Heart left ventricle (tissue), 16 donors: Measurements from ENCODE around the gene SELP. TPM values are rescaled to one million over a fixed set of nuclear protein-coding genes. Genes with fewer than 3 reads are reported as not detected.

Experiments
- ATAC-seq, 4 donors: fragments of 200-7000 bp; cut with Tn5 transposase; one replicate each; pipeline ENCODE4 v1.9.1; 2020 to 2022; ENCODE audit warnings: moderate library complexity in 4 of 4, mild to moderate bottlenecking in 3 of 4, moderate number of reproducible peaks in 1 of 4
- DNase-seq, 5 donors: peaks; one replicate each; pipeline ENCODE4 v3.0.0-alpha.2; 2020
- H3K27ac ChIP-seq, 12 donors: fragments of 200-600 bp; sonication (generic) in 4 of 12; one replicate each; pipeline versions ENCODE4 v1.5.0 to v1.8.0; 2016 to 2022; ENCODE audit warnings: mild to moderate bottlenecking in 2 of 12
- H3K27me3 ChIP-seq, 9 donors: fragments of 200-600 bp; sonication (generic) in 2 of 9; one replicate each; pipeline versions ENCODE4 v1.5.1 to v1.8.0; 2016 to 2022; ENCODE audit warnings: mild to moderate bottlenecking in 3 of 9
- H3K36me3 ChIP-seq, 9 donors: fragments of 200-600 bp; sonication (generic) in 2 of 9; one replicate each; pipeline versions ENCODE4 v1.5.0 to v1.8.0; 2018 to 2022; ENCODE audit warnings: mild to moderate bottlenecking in 2 of 9
- H3K4me1 ChIP-seq, 12 donors: fragments of 200-600 bp; sonication (generic) in 4 of 12; one replicate each; pipeline versions ENCODE4 v1.5.0 to v1.8.0; 2016 to 2022; ENCODE audit warnings: mild to moderate bottlenecking in 3 of 12
- H3K4me3 ChIP-seq, 12 donors: fragments of 200-600 bp; sonication (generic) in 4 of 12; one replicate each; pipeline versions ENCODE4 v1.5.0 to v1.8.0; 2017 to 2022; ENCODE audit warnings: mild to moderate bottlenecking in 9 of 12, moderate library complexity in 4 of 12
- H3K9me3 ChIP-seq, 12 donors: fragments of 200-600 bp; sonication (generic) in 4 of 12; one replicate each; pipeline versions ENCODE4 v1.5.0 to v1.8.0; 2016 to 2022; ENCODE audit warnings: mild to moderate bottlenecking in 1 of 12
- POLR2A ChIP-seq, 2 donors: fragments of 450-650 bp; IDR thresholded peaks; one replicate each; pipeline ENCODE4 v1.6.1; 2017; ENCODE audit warnings: antibody characterized with exemption in 2 of 2, mild to moderate bottlenecking in 2 of 2, moderate library complexity in 2 of 2
- WGBS, 4 donors: extraction: QIAGEN DNeasy Blood & Tissue Kit in 2 of 4; methylation state at CpG; one replicate each; pipeline versions ENCODE4 v1.1.5 to v1.1.7; 2013 to 2018; 5-methylcytosine and 5-hydroxymethylcytosine counted together
- intact Hi-C, 10 donors: fragments of 100-400 bp; cut with DNase I; formaldehyde crosslinking; loops; one replicate each; pipeline versions ENCODE4 v1.11.1 to v1.14.2; 2022
- polyA plus RNA-seq, 2 donors: library from polyadenylated mRNA; stranded (reverse); fragments of 200-250 nt; gene quantifications; one replicate each; pipeline ENCODE4 v1.2.3, GENCODE V29; 2013
- total RNA-seq, 9 donors: library from RNA; depleted of rRNA in 2 of 9; stranded (reverse); fragments of >200 nt in 2 of 9; fragmentation: NEBNext Ultra II Directional in 3 of 9; extraction: Animal tissue kit (Norgen Biotek cat#: 25700) in 3 of 9; gene quantifications; one replicate each; pipeline versions ENCODE4 v1.1.0 to v1.2.4, GENCODE V29; 2016 to 2023
- TF ChIP-seq, protein P1 (sequence below), 12 donors: fragments of 200-600 bp; sonication (generic) in 4 of 12; IDR thresholded peaks; one replicate each; pipeline versions ENCODE4 v1.5.0 to v1.8.0; 2018 to 2022; ENCODE audit warnings: antibody characterized with exemption in 12 of 12, mild to moderate bottlenecking in 5 of 12
- donor health status: ischemic (EF 13 %, LVEDD 7.1; RV severe dilation, severe dysfunction).
- donor health status: healthy with polysubstance abuse.
- donor health status: DM: no; HTN: yes; CAD: no.
- donor health status: DM: no; HTN: no; CAD: no.
- donor health status: ischemic (EF 25% LVEDD 6.9; RV normal size, moderate dysfunction).
- donor health status: ischemic (EF 25% LVEDD 5.7; RV mildly dilated, moderate dysfunction).
- donor health status: healthy.
- donor health status: DM: yes; HTN: yes; CAD: no.
- donor health status: ischemic (EF 35%, LVEDD 5.7; RV mildly dilated, moderate dysfunction).
- donor health status: nonischemic (EF 11% LVEDD 7.7; RV severe dilation, severe dysfunction).
- donor health status: DM: yes; HTN: yes; CAD: no.
- donor health status: PGD.
- donor health status: ischemic (EF 29% LVEDD 5.4; RV normal size, mild dysfunction).
- donor health status: nonischemic (EF 23%, LVEDD 6.1; RV moderate dilation, normal function).

The SELP gene
- total and polyA plus RNA-seq, 11 donors = 1.1 to 9.7 (median 5.1) TPM

DNA sequence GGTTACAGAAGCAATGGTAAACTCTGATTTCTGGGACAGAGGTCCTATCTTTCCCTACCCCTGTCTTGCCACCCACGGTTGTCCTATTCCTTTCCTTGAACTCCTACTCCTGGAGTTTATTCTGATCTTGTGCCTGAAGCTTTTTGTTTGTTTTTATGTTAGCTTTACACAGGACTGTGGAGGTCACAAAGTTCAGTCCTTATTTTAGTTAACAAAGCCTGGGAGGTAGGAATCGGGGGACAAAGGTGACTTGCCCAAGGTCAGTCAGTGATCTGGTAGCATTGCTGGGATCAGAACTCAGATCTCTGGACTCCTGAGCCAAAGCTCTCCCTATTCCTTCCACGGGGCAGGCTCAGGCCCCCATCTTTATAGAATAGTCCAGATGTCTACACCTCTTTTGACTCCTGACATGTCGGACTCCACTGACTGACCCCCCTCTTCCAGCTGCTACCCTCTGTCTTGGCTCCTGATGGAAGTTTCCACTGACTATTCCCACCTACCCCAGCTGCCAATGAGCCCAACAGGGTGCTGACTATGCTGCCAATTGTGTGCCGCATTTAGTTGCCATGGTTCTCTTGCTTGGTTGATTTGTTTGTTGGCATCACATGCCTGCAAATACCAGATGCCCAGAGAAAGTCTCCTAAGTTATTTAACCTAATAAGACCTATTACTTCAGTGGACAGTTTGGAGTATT is 53.5 kb downstream of the SELP start:
- 48 to 75% (median 65%) methylated on average over 5 of the region's 5 CpGs for WGBS, 4 donors
- DNase-seq = peak in 4 of 5 donors; percentile 22 to 76 (median 52)

DNA sequence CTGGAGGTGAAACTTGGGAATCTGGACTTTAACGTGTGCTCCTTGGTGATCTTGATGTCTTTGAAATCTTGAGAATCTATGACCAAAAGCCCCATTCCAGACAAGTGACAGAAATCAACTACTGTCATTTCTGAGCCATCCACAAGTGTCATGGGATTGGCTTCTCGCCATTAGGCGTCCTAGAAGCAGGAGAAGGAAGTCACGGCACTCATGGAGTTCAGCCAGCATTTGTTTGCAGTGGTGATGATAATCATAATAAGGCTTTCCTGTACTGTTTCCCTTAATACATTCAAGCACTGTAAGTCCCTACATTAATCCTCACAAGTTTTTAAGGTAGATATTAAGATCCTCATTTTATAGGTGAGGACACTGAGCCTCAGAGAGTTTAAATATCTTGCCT is 55.6 kb downstream of the SELP start:
- Histone ChIP-seq H3K4me3 (no peak overlapping the region), H3K27ac (peak overlapping the region in 1 of 12 donors; percentile 52), H3K4me1 (peaks cover 0 to 38% (median 0%) of the 10 kb centered on the region in 12 donors), H3K9me3 (no peaks in the 10 kb centered on the region), H3K36me3 (no peaks in the 10 kb centered on the region), H3K27me3 (peaks cover 0 to 10% (median 0%) of the 10 kb centered on the region in 9 donors)
- intact Hi-C loops = no loop called here
- ATAC-seq (no peak), DNase-seq (peak in 1 of 5 donors; percentile 41)
- 20 to 44% (median 31%) methylated on average over 4 of the region's 4 CpGs for WGBS, 4 donors
- TF ChIP-seq POLR2A (IDR thresholded peaks at IDR 0.05) = no peak
- TF ChIP-seq, protein P1, sequence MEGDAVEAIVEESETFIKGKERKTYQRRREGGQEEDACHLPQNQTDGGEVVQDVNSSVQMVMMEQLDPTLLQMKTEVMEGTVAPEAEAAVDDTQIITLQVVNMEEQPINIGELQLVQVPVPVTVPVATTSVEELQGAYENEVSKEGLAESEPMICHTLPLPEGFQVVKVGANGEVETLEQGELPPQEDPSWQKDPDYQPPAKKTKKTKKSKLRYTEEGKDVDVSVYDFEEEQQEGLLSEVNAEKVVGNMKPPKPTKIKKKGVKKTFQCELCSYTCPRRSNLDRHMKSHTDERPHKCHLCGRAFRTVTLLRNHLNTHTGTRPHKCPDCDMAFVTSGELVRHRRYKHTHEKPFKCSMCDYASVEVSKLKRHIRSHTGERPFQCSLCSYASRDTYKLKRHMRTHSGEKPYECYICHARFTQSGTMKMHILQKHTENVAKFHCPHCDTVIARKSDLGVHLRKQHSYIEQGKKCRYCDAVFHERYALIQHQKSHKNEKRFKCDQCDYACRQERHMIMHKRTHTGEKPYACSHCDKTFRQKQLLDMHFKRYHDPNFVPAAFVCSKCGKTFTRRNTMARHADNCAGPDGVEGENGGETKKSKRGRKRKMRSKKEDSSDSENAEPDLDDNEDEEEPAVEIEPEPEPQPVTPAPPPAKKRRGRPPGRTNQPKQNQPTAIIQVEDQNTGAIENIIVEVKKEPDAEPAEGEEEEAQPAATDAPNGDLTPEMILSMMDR (IDR thresholded peaks at IDR 0.05) = no peak

More for the DNA sequence above, 53.5 kb downstream of the SELP start:
- Histone ChIP-seq H3K4me3 (no peak overlapping the region), H3K27ac (peak overlapping the region in 6 of 12 donors; percentile 9 to 71 (median 56)), H3K36me3 (no peaks in the 10 kb centered on the region), H3K4me1 (peaks cover 0 to 38% (median 0%) of the 10 kb centered on the region in 12 donors), H3K27me3 (peaks cover 0 to 18% (median 0%) of the 10 kb centered on the region in 9 donors), H3K9me3 (no peaks in the 10 kb centered on the region)
- TF ChIP-seq, protein P1 (IDR thresholded peaks at IDR 0.05) = no peak
- TF ChIP-seq POLR2A (IDR thresholded peaks at IDR 0.05) = no peak
- intact Hi-C loops = no loop called here
- ATAC-seq = peak; percentile 52 to 96 (median 84)

GRCh38 chr1:169572187-169572586 is 57.7 kb downstream of the SELP start:
- intact Hi-C loops = no loop called here
- TF ChIP-seq POLR2A (IDR thresholded peaks at IDR 0.05) = no peak
- TF ChIP-seq, protein P1 (IDR thresholded peaks at IDR 0.05) = no peak
- no peaks in the 10 kb centered on the region for H3K9me3 ChIP-seq
- peaks cover 0 to 7% (median 0%) of the 10 kb centered on the region in 9 donors for H3K27me3 ChIP-seq
- ATAC-seq = no peak
- no peaks in the 10 kb centered on the region for H3K36me3 ChIP-seq
- H3K27ac ChIP-seq = peak overlapping the region in 1 of 12 donors; percentile 11
- WGBS, 4 donors = 28 to 53% (median 41%) methylated on average over 1 of the region's 1 CpG
- H3K4me3 ChIP-seq = no peak overlapping the region
- no peak for DNase-seq
- peaks cover 0 to 41% (median 0%) of the 10 kb centered on the region in 12 donors for H3K4me1 ChIP-seq

DNA sequence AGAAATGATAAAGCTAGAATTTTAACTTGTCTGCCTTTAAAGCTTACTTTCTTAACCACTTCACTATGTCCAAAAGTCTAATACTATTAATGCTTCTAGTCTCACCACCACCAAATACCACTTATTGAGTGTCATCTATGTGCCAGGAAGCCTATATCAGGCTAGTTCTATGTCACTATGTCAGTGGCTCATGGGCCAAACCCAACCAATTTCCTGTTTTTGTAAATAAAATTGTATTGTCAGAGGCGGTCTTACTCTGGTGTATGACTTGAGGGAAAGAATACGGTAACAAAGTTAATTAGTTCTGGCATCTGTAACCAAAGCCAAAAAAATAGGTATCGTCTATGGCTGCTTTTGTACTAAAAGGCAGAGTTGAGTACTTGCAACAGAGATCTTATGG is 58.5 kb downstream of the SELP start:
- Histone ChIP-seq H3K9me3 (no peaks in the 10 kb centered on the region), H3K4me3 (no peak overlapping the region), H3K27me3 (peaks cover 0 to 7% (median 0%) of the 10 kb centered on the region in 9 donors), H3K4me1 (peaks cover 0 to 39% (median 0%) of the 10 kb centered on the region in 12 donors), H3K36me3 (no peaks in the 10 kb centered on the region), H3K27ac (no peak overlapping the region)
- DNase-seq (no peak), ATAC-seq (no peak)
- TF ChIP-seq POLR2A (IDR thresholded peaks at IDR 0.05) = no peak
- intact Hi-C loops = no loop called here
- 67 to 91% (median 82%) methylated on average over 3 of the region's 3 CpGs for WGBS, 4 donors
